SKM-1 treated with dmso at 0.1 percent for 144 hours (cell line): Measurements from ENCODE around the gene MMP23B.
"Not testable (repeated sequence)": the region's sequence is repeated elsewhere in the genome, so short reads cannot be mapped to it uniquely, and the experiment has no call there.

Experiments used
- DNase-seq: peaks from one replicate; lab custom pipeline; 2025; ENCODE audit not compliant: unreplicated experiment; lab: John Stamatoyannopoulos, UW

MMP23B gene

DNA sequence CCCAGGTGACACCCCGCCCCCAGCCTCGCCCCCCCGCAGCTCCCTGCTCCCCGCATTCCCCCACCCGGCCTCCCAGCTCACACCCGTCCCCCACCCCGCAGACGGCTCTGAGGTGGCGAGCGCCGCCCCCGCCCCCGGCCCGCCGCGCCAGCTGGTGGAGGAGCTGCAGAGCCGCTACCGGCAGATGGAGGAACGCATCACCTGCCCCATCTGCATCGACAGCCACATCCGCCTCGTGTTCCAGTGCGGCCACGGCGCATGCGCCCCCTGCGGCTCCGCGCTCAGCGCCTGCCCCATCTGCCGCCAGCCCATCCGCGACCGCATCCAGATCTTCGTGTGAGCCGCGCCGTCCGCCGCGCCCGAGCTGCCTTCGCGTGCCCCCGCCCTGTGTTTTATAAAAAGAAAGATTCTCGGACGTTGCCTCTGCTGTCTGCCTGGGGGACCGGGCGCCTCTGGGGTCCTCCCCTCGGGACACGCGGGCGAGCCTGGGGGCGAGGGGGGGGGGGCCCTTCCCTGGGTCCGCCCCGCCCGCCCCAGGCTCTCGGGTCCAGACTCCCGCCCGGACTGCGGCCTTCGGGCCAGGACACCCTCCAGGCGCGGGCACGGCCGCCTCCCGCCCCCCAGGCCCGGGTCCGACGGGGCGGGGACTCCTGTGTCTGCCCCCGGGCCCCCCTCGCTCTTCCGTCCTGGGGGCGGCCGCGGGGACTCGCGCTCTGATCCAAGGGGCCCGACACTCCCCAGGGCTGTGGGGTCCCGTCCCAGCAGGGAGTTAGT lies 1.6 kb upstream of the MMP23B start:
- no peak for DNase-seq

GRCh38 chr1:1630965-1631781 lies 800 bp upstream of the MMP23B start:
- no peak for DNase-seq

- not testable (repeated sequence) for DNase-seq
Measured at GRCh38 chr1:1633409-1633808, 1.4 kb downstream of the MMP23B start.

DNA sequence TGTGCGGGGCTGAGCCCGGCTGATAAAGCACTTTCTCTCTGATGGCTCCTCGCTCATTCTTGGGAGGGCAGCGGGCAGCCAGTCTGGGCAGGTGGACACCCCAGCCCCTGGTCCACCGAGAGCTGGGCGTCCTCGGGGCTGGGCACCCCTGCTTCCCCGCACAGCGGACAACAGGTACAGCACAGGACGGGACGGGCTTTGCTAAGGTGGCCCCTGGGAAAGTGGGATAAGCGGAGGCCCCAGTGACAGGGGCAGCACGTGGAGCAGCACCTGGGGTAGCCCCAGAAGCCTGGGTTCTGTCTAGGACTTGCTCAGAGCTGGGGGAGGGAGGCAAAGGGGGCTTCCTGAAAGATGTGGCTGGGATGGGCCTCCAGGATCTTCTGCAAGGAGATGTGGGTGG lies 2.6 kb downstream of the MMP23B start:
- DNase-seq: not testable (repeated sequence)

- DNase-seq: not testable (repeated sequence)
Measured at GRCh38 chr1:1636621-1637478, 4.9 kb downstream of the MMP23B start.

DNA sequence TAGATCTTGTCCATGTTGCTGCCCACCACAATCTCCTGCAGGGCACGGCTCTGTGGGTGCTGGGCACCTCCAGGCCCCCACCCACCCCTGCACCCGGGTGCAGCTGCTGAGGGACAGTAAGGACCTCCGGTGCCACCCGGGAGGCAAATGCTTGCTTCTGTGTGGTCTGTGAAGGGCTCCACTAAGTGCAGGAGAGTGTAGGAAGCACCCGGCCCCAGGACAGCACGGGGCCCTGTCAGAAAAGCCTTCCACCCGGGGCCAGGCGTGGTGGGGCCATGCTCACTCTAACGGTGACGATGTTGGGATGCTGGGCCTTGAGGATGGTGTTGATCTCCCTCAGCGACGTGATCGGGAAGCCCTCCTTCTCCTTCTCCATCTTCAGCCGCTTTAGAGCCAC lies 5.5 kb downstream of the MMP23B start:
- DNase-seq: not testable (repeated sequence)

- DNase-seq: not testable (repeated sequence)
Measured at GRCh38 chr1:1638528-1638927, 6.6 kb downstream of the MMP23B start.

DNA sequence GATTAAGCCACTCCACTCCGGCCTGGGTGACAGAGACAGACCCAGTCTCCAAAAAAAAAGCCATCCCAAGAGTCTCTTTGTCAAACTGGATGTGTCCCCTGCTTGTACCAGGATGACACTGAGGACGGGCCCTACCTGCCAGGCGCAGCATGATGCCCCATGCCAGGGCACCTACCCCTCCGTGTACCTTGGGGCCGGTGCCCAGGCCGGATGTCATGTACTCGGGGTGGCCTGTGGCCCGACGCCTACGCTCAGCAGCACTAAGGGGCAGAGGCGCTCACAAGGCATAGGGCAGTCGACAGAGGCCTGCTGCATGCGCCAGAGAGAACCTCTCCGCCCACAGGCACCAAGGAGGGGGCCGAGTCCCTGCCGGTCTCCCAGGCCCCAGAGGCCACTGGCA lies 7.4 kb downstream of the MMP23B start:
- not testable (repeated sequence) for DNase-seq

- DNase-seq: not testable (repeated sequence)
Measured at GRCh38 chr1:1640081-1640480, 8.1 kb downstream of the MMP23B start.

GRCh38 chr1:1640711-1641461 lies 8.9 kb downstream of the MMP23B start:
- DNase-seq: not testable (repeated sequence)

GRCh38 chr1:1646326-1646725 lies 14.4 kb downstream of the MMP23B start:
- not testable (repeated sequence) for DNase-seq

GRCh38 chr1:1647567-1648241 lies 15.7 kb downstream of the MMP23B start:
- DNase-seq: not testable (repeated sequence)

GRCh38 chr1:1648265-1648664 lies 16.3 kb downstream of the MMP23B start:
- not testable (repeated sequence) for DNase-seq

DNA sequence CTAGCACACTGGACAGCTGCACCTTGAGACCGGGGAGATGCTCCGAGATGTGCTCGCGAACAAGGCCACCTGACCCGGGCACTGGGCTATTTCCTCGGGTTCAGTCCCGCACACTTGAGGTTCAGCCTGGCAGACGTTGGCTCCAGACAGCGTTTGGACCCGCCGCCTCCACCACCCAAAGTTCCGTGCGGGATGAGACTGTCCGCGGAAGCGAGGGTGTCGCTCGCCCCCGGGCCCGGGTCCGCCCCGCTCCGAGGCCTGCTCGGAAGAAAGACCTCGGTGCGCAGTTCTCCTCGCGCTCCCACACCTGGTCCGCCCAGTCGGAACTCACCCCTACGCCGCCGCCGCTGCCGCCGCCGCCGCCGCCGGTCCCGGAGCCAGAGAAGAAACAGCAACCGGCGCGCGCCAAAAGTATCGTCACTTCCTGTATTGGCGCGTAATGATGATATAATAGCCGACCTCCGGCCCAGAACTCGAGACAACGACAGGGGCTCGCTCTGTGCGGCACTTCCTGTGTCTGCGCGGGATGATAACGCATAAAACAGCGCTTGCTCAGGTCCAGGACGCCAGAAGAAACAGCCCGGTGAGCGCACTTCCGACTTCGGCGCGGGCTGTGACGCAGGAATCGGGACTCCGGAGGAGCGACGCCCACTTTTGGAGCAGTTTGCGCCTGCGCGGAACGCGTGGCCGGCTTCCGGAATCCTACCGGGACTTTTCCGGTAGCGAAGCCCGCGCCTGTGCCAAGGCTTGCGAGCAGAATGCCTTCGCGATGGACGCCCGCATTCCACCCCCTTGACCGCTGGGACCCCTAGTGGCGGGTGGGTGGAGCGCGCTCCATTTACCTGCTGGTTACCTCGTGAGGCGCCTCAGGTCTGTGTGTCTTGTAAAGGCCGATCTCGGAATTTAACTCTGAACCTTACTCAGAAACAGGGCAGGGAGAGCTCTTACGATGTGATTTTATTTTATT lies 26.9 kb downstream of the MMP23B start, which contains the start of gene CDK11B:
Gene CDK11B, minus strand, starts transcription at position 422 of the 967 bp plus-strand sequence. CDS start 1,519 bp downstream, outside the sequence.
- peak; percentile 92 for DNase-seq

- DNase-seq: not testable (repeated sequence)
Measured at GRCh38 chr1:1662392-1662791, 30.4 kb downstream of the MMP23B start.

GRCh38 chr1:1662830-1663560 lies 31.0 kb downstream of the MMP23B start:
- DNase-seq: not testable (repeated sequence)

GRCh38 chr1:1664318-1664717 lies 32.3 kb downstream of the MMP23B start:
- not testable (repeated sequence) for DNase-seq
